Activated CD4-positive, alpha-beta T cell treated with anti-CD3 and anti-CD28 coated beads, Interleukin-2, amount 50 U/mL, for 4 hours (primary cell): ENCODE measurements around the gene MRPL11.
A peak's percentile ranks its signal among the peaks of the same experiment; 100 is the strongest.

ENCODE experiments used
- DNase-seq, 2 experiments: peaks; one replicate each; pipeline ENCODE4 v3.0.0-alpha.2; 2020

Gene MRPL11

GRCh38 chr11:66428933-66429332 is 9.7 kb downstream of the MRPL11 start:
- DNase-seq = no peak

GRCh38 chr11:66426314-66426713 is 12.3 kb downstream of the MRPL11 start:
- DNase-seq = no peak

GRCh38 chr11:66421492-66422205 is 17.0 kb downstream of the MRPL11 start:
- peak; percentile 80 to 83 for DNase-seq

GRCh38 chr11:66420671-66421476 is 17.8 kb downstream of the MRPL11 start, which contains the start of gene NPAS4:
Gene NPAS4 (plus strand): TSS chr11:66421035. CDS start chr11:66421180, 145 bp downstream.
- DNase-seq = no peak

- no peak for DNase-seq
Measured at GRCh38 chr11:66419825-66420224, 18.8 kb downstream of the MRPL11 start.

- no peak for DNase-seq
Measured at GRCh38 chr11:66418986-66419308, 19.7 kb downstream of the MRPL11 start.

GRCh38 chr11:66418168-66418985 is 20.3 kb downstream of the MRPL11 start:
- DNase-seq = peak; percentile 38 to 51

GRCh38 chr11:66417000-66417399 is 21.6 kb downstream of the MRPL11 start:
- DNase-seq = no peak

- DNase-seq = no peak
Measured at GRCh38 chr11:66415423-66415822, 23.2 kb downstream of the MRPL11 start.

GRCh38 chr11:66414120-66414934 is 24.3 kb downstream of the MRPL11 start:
- DNase-seq = no peak

GRCh38 chr11:66413167-66413566 is 25.5 kb downstream of the MRPL11 start:
- no peak for DNase-seq

GRCh38 chr11:66412110-66412509 is 26.5 kb downstream of the MRPL11 start:
- DNase-seq = no peak

- DNase-seq = no peak
Measured at GRCh38 chr11:66411323-66411722, 27.3 kb downstream of the MRPL11 start.

GRCh38 chr11:66410191-66410590 is 28.5 kb downstream of the MRPL11 start:
- no peak for DNase-seq

- DNase-seq = no peak
Measured at GRCh38 chr11:66409226-66409625, 29.4 kb downstream of the MRPL11 start.

- DNase-seq = peak; percentile 89 to 94
Measured at GRCh38 chr11:66408488-66409214, 30.0 kb downstream of the MRPL11 start.

- DNase-seq = no peak
Measured at GRCh38 chr11:66407651-66408050, 31.0 kb downstream of the MRPL11 start.

- no peak for DNase-seq
Measured at GRCh38 chr11:66393954-66394353, 44.7 kb downstream of the MRPL11 start.

- no peak for DNase-seq
Measured at GRCh38 chr11:66391322-66391721, 47.3 kb downstream of the MRPL11 start.

- DNase-seq = peak; percentile 68 to 70
Measured at GRCh38 chr11:66388780-66389386, 49.8 kb downstream of the MRPL11 start.
